IMR-90 (cell line): ENCODE measurements around the gene SAT2. TPM values are rescaled to one million over a fixed set of nuclear protein-coding genes. Genes with fewer than 3 reads are reported as not detected.

Experiments used
- ATAC-seq: fragments of 200-7000 bp; cut with Tn5 transposase; 2 replicates; pipeline ENCODE4 v1.9.1; 2020; ENCODE audit warnings: low read depth, mild to moderate bottlenecking, moderate library complexity
- BruUV-seq: library from RNA; stranded (reverse); fragments of 400-500 nt; replicated peaks from 2 replicates; lab custom pipeline; 2021; lab: Mats Ljungman, UMichigan
- CTCF ChIA-PET: fragments of 300-600 bp; formaldehyde crosslinking; extraction: SDS; loops from one replicate; lab custom pipeline; 2021; ENCODE audit warnings: antibody characterized with exemption; lab: Yijun Ruan, JAX
- POLR2A ChIA-PET: fragments of 300-600 bp; sonication (Branson Sonifier 250); formaldehyde crosslinking; loops from one replicate; lab custom pipeline; 2022; ENCODE audit warnings: antibody characterized with exemption; ENCODE audit not compliant: unreplicated experiment; lab: Charles Lee
- DNase-seq: peaks from one replicate; pipeline ENCODE4 v3.0.0; 2013
- H2AFZ ChIP-seq: replicated peaks from 2 replicates; pipeline ENCODE3; 2013; ENCODE audit warnings: low read length, mild to moderate bottlenecking; ENCODE audit not compliant: poor library complexity
- H2AK5ac ChIP-seq: 2 replicates; pipeline ENCODE4 v1.6.1; 2013; ENCODE audit warnings: low read depth, low read length, inconsistent platforms
- H2AK9ac ChIP-seq: replicated peaks from 2 replicates; pipeline ENCODE3; 2013; ENCODE audit warnings: mild to moderate bottlenecking, low read depth, low read length, moderate library complexity; ENCODE audit not compliant: poor library complexity
- H2BK120ac ChIP-seq: 2 replicates; pipeline ENCODE4 v1.6.1; 2013; ENCODE audit warnings: low read depth, low read length, inconsistent platforms
- H2BK15ac ChIP-seq: 3 replicates; pipeline ENCODE4 v1.6.1; 2013; ENCODE audit warnings: low read depth, low read length, inconsistent platforms
- H2BK20ac ChIP-seq: 2 replicates; pipeline ENCODE4 v1.6.1; 2013; ENCODE audit warnings: low read depth, mild to moderate bottlenecking, inconsistent platforms, low read length, moderate library complexity
- H2BK5ac ChIP-seq: 2 replicates; pipeline ENCODE4 v1.6.1; 2013; ENCODE audit warnings: mild to moderate bottlenecking, low read depth, low read length, inconsistent platforms; ENCODE audit not compliant: poor library complexity, severe bottlenecking
- H3K14ac ChIP-seq: replicated peaks from 2 replicates; pipeline ENCODE4 v1.6.1; 2013; ENCODE audit warnings: low read depth, low read length, inconsistent platforms
- H3K18ac ChIP-seq: 2 replicates; pipeline ENCODE4 v1.6.1; 2013; ENCODE audit warnings: low read depth, low read length, control low read depth
- H3K23ac ChIP-seq: 2 replicates; pipeline ENCODE4 v1.6.1; 2013; ENCODE audit warnings: low read depth, low read length, inconsistent platforms
- H3K27ac ChIP-seq: 2 replicates; pipeline ENCODE4 v1.5.1; 2013; ENCODE audit warnings: mild to moderate bottlenecking, control low read depth, low read length; ENCODE audit not compliant: insufficient read depth
- H3K27me3 ChIP-seq: 2 replicates; pipeline ENCODE4 v1.6.1; 2013; ENCODE audit warnings: low read length; ENCODE audit not compliant: control insufficient read depth, insufficient read depth
- H3K36me3 ChIP-seq: 2 replicates; pipeline ENCODE4 v1.6.1; 2013; ENCODE audit warnings: low read length, mixed read lengths; ENCODE audit not compliant: control insufficient read depth, insufficient read depth
- H3K4ac ChIP-seq: 2 replicates; pipeline ENCODE4 v1.6.1; 2013; ENCODE audit warnings: low read depth, low read length, inconsistent platforms
- H3K4me1 ChIP-seq: 2 replicates; pipeline ENCODE4 v1.6.1; 2013; ENCODE audit warnings: low read length, mixed read lengths; ENCODE audit not compliant: control insufficient read depth, insufficient read depth
- H3K4me2 ChIP-seq: 2 replicates; pipeline ENCODE4 v1.6.1; 2013; ENCODE audit warnings: low read depth, mild to moderate bottlenecking, control low read depth, low read length, moderate library complexity
- H3K4me3 ChIP-seq: 2 replicates; pipeline ENCODE4 v1.5.1; 2013; ENCODE audit warnings: low read depth, mild to moderate bottlenecking, control low read depth, low read length, moderate library complexity; ENCODE audit not compliant: insufficient read depth
- H3K56ac ChIP-seq: 2 replicates; pipeline ENCODE4 v1.6.1; 2013; ENCODE audit warnings: low read length, inconsistent platforms; ENCODE audit not compliant: insufficient read depth; ENCODE audit errors: extremely low read depth
- H3K79me1 ChIP-seq, 2 experiments: 2 replicates each; pipeline ENCODE4 v1.6.1; 2013; ENCODE audit warnings: low read length in 2 of 2, inconsistent platforms in 1 of 2, low read depth in 1 of 2
- H3K9ac ChIP-seq: 2 replicates; pipeline ENCODE4 v1.6.1; 2013; ENCODE audit warnings: low read depth, low read length, control low read depth
- H3K9me1 ChIP-seq: 2 replicates; pipeline ENCODE4 v1.6.1; 2013; ENCODE audit warnings: low read length, inconsistent platforms; ENCODE audit not compliant: insufficient read depth
- H3K9me3 ChIP-seq: 2 replicates; pipeline ENCODE4 v1.6.1; 2013; ENCODE audit warnings: low read length; ENCODE audit not compliant: control insufficient read depth, insufficient read depth
- H4K20me1 ChIP-seq: 2 replicates; pipeline ENCODE4 v1.6.1; 2013; ENCODE audit warnings: low read length, inconsistent platforms; ENCODE audit not compliant: insufficient read depth
- H4K5ac ChIP-seq: 2 replicates; pipeline ENCODE4 v1.6.1; 2013; ENCODE audit warnings: mild to moderate bottlenecking, low read depth, low read length, control low read depth
- H4K8ac ChIP-seq, 2 experiments: 2 replicates each; pipeline ENCODE4 v1.6.1; 2013; ENCODE audit warnings: low read depth in 2 of 2, low read length in 2 of 2, control low read depth in 1 of 2, inconsistent platforms in 1 of 2
- H4K91ac ChIP-seq: 2 replicates; pipeline ENCODE4 v1.6.1; 2013; ENCODE audit warnings: low read depth, low read length, inconsistent platforms; ENCODE audit not compliant: insufficient read depth
- BHLHE40 ChIP-seq: fragments of 150-350 bp; IDR thresholded peaks from 2 replicates; pipeline ENCODE4 v1.6.1; 2016; ENCODE audit warnings: mild to moderate bottlenecking, low read depth, low read length
- CEBPB ChIP-seq: IDR thresholded peaks from 2 replicates; pipeline ENCODE4 v1.6.1; 2012; ENCODE audit warnings: low read depth, low read length, improper control_type of control experiment
- CHD1 ChIP-seq: IDR thresholded peaks from 2 replicates; pipeline ENCODE4 v1.6.1; 2012; ENCODE audit warnings: low read depth, low read length, improper control_type of control experiment
- CTCF ChIP-seq: conservative IDR thresholded peaks from 2 replicates; pipeline ENCODE4 v1.5.1; 2012; ENCODE audit warnings: mild to moderate bottlenecking, low read depth, low read length, improper control_type of control experiment
- FOS ChIP-seq: fragments of 150-350 bp; IDR thresholded peaks from 2 replicates; pipeline ENCODE4 v1.6.1; 2016; ENCODE audit warnings: low read depth, low read length
- MAFK ChIP-seq: IDR thresholded peaks from 2 replicates; pipeline ENCODE4 v1.6.1; 2012; ENCODE audit warnings: low read depth, low read length, improper control_type of control experiment
- MAZ ChIP-seq: IDR thresholded peaks from 2 replicates; pipeline ENCODE4 v1.6.1; 2012; ENCODE audit warnings: low read depth, mild to moderate bottlenecking, low read length, improper control_type of control experiment, moderate library complexity, borderline replicate concordance
- MXI1 ChIP-seq: IDR thresholded peaks from 2 replicates; pipeline ENCODE4 v1.6.1; 2012; ENCODE audit warnings: low read depth, mild to moderate bottlenecking, low read length, moderate library complexity, borderline replicate concordance
- NFE2L2 ChIP-seq: fragments of 150-350 bp; IDR thresholded peaks from 2 replicates; pipeline ENCODE4 v1.6.1; 2016; ENCODE audit warnings: low read depth, mild to moderate bottlenecking, low read length
- POLR2A ChIP-seq: IDR thresholded peaks from 2 replicates; pipeline ENCODE4 v1.6.1; 2012; ENCODE audit warnings: mild to moderate bottlenecking, low read depth, low read length
- RAD21 ChIP-seq: IDR thresholded peaks from 2 replicates; pipeline ENCODE4 v1.6.1; 2012; ENCODE audit warnings: low read length, improper control_type of control experiment
- RCOR1 ChIP-seq: IDR thresholded peaks from 2 replicates; pipeline ENCODE4 v1.6.1; 2012; ENCODE audit warnings: mild to moderate bottlenecking, low read length, improper control_type of control experiment; ENCODE audit not compliant: insufficient replicate concordance
- RFX5 ChIP-seq: IDR thresholded peaks from 2 replicates; pipeline ENCODE4 v1.8.0; 2012; ENCODE audit warnings: low read depth, mild to moderate bottlenecking, low read length, moderate library complexity
- SMC3 ChIP-seq: fragments of 150-350 bp; IDR thresholded peaks from 2 replicates; pipeline ENCODE4 v1.6.1; 2016; ENCODE audit warnings: low read depth, mild to moderate bottlenecking, antibody characterized with exemption, low read length, moderate library complexity
- USF2 ChIP-seq: fragments of 150-350 bp; IDR thresholded peaks from 2 replicates; pipeline ENCODE4 v1.6.1; 2017; ENCODE audit warnings: mild to moderate bottlenecking, antibody characterized with exemption, low read length, low read depth
- WGBS, 2 experiments: methylation state at CpG; one replicate each; pipeline versions ENCODE4 v1.1.5 to v1.1.7; 2013; ENCODE audit warnings: missing lambda C conversion rate in 2 of 2; ENCODE audit not compliant: insufficient read length in 1 of 2; ENCODE audit errors: extremely low coverage in 2 of 2; 5-methylcytosine and 5-hydroxymethylcytosine counted together
- dilution Hi-C: fragments of 300-500 bp; cut with HindIII; formaldehyde crosslinking; loops from one replicate; pipeline ENCODE4 v1.14.3; 2018; ENCODE audit warnings: low sequenced_read_pairs; ENCODE audit not compliant: unreplicated experiment
- in situ Hi-C: fragments of 300-500 bp; cut with MboI; formaldehyde crosslinking; loops from 3 replicates; pipeline ENCODE4 v1.14.3; 2019; ENCODE audit warnings: low sequenced_read_pairs, inconsistent platforms, mixed read lengths
- intact Hi-C: fragments of 100-400 bp; cut with micrococcal nuclease; formaldehyde crosslinking; loops from 2 replicates; pipeline ENCODE4 v1.10.0; 2022
- polyA plus RNA-seq, 3 experiments: library from polyadenylated mRNA; depleted of rRNA; stranded (reverse); fragments of >200 nt; gene quantifications; 2 replicates each; pipeline ENCODE4 v1.2.3, GENCODE V29; 2012; ENCODE audit warnings: low replicate concordance in 1 of 3
- total RNA-seq: library from RNA; depleted of rRNA; stranded (reverse); fragments of >200 nt; gene quantifications from 2 replicates; pipeline ENCODE4 v1.2.3, GENCODE V29; 2012
- TF ChIP-seq, protein P1 (sequence below): fragments of 150-350 bp; IDR thresholded peaks from 2 replicates; pipeline ENCODE4 v1.6.1; 2016; ENCODE audit warnings: low read depth, mild to moderate bottlenecking, low read length, moderate library complexity, borderline replicate concordance

SAT2 gene
- total and polyA plus RNA-seq, 2 of the 4 experiments (the other 2 are of a cell fraction): 20.4 to 45.9 TPM

DNA sequence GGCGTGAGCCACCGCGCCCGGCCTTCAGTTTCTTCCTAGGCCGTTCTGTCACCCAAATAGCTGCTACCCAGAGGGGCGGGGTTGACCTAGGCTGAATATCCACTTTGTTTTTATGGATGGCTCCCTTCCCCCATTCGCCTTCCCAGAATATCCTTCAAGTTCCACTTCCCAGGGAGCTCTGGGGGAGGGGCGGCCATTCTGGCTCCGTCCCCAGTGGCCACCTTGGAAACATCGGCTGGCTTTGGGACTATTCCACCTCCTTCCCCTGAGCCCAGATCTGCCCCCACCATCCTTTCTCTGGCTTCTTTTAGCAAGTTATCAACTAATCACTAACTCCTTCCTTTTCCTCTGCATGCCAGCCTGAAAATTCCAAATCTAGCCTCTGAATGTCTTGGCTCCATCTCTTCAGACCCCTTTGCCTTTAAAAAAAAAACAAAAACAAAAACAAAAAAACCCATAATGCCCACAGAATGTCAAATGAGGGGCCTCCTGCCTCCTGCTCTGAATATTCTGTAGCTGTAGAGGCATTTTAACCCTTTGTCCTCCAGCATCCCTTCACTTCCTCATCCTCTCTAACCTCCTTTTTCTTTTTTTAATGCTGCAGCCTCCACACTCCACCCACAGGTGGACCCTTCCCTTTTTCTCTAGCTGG is 29.5 kb upstream of the SAT2 start:
- no peak overlapping the region for H3K18ac ChIP-seq
- H2AK9ac ChIP-seq: no peak overlapping the region
- H2AK5ac ChIP-seq: no peak overlapping the region
- no peaks in the 10 kb centered on the region; the same call in none of the 2 replicates for H4K20me1 ChIP-seq
- no peaks in the 10 kb centered on the region; the same call in 1 of the 2 replicates for H3K4me1 ChIP-seq
- DNase-seq (no peak), ATAC-seq (no peak)
- no peaks in the 10 kb centered on the region for H3K36me3 ChIP-seq
- TF ChIP-seq NFE2L2 (no peak), RCOR1 (no peak), CTCF (no peak), FOS (no peak), MAZ (no peak), BHLHE40 (no peak), MXI1 (no peak), MAFK (no peak), SMC3 (no peak), CEBPB (no peak), RAD21 (no peak), CHD1 (no peak), POLR2A (no peak), RFX5 (no peak), USF2 (no peak)
- TF ChIP-seq, protein P1, sequence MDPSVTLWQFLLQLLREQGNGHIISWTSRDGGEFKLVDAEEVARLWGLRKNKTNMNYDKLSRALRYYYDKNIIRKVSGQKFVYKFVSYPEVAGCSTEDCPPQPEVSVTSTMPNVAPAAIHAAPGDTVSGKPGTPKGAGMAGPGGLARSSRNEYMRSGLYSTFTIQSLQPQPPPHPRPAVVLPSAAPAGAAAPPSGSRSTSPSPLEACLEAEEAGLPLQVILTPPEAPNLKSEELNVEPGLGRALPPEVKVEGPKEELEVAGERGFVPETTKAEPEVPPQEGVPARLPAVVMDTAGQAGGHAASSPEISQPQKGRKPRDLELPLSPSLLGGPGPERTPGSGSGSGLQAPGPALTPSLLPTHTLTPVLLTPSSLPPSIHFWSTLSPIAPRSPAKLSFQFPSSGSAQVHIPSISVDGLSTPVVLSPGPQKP: no peak
- no peak overlapping the region for H2BK120ac ChIP-seq
- no peak overlapping the region for H3K14ac ChIP-seq
- in situ Hi-C loops (no loop called here), intact Hi-C loops (no loop called here), dilution Hi-C loops (no loop called here)
- WGBS, 2 experiments: 20% methylated on average over 8 of the region's 10 CpGs; no CpG with 5 or more reads in 1 of the 2 experiments
- no peak overlapping the region for H4K91ac ChIP-seq
- H3K9ac ChIP-seq: no peak overlapping the region
- no peak overlapping the region for H2BK15ac ChIP-seq
- peaks cover 34% of the 10 kb centered on the region for H3K27me3 ChIP-seq
- H3K4ac ChIP-seq: no peak overlapping the region
- H3K27ac ChIP-seq: no peak overlapping the region
- H3K4me3 ChIP-seq: no peak overlapping the region
- POLR2A ChIA-PET: no interaction called here
- no peak overlapping the region for H2BK20ac ChIP-seq
- CTCF ChIA-PET: no interaction called here
- H4K5ac ChIP-seq: no peak overlapping the region
- H4K8ac ChIP-seq: no peak overlapping the region
- no peak overlapping the region for H3K4me2 ChIP-seq
- no peak overlapping the region for H3K23ac ChIP-seq
- no peak overlapping the region for H2BK5ac ChIP-seq
- no peaks in the 10 kb centered on the region for H3K79me1 ChIP-seq
- H3K56ac ChIP-seq: no peak overlapping the region
- H2AFZ ChIP-seq: no peak overlapping the region
- no peaks in the 10 kb centered on the region for H3K9me1 ChIP-seq
- no TSS peak for BruUV-seq
- H3K9me3 ChIP-seq: no peaks in the 10 kb centered on the region; the same call in 1 of the 2 replicates
